Measurements from ENCODE around the gene GCNA.

GCNA gene

GRCh38 chrX:71650333-71650969 lies 72.2 kb downstream of the GCNA start:
- no peak overlapping the region for H3K9ac ChIP-seq (ENCODE audit: low read length)
- no peak overlapping the region for H3K4me3 ChIP-seq (ENCODE audit: low read depth, low read length)
- no peak overlapping the region for H3K18ac ChIP-seq (ENCODE audit: low read length)
- no peak overlapping the region for H4K12ac ChIP-seq (ENCODE audit: low read depth, low read length)
- H3K79me2 ChIP-seq (ENCODE audit: control insufficient read depth, insufficient read depth, low read length, poor library complexity) = no peaks in the 10 kb centered on the region
- H3K23ac ChIP-seq (ENCODE audit: low read length) = no peak overlapping the region
- no peak overlapping the region for H2AK5ac ChIP-seq (ENCODE audit: low read length)
- no peak overlapping the region for H2AFZ ChIP-seq (ENCODE audit: insufficient read depth, low read length, poor library complexity)
- no peak overlapping the region for H2BK120ac ChIP-seq (ENCODE audit: insufficient read depth, low read length, poor library complexity)
- H3K4me2 ChIP-seq (ENCODE audit: low read length) = no peak overlapping the region
- no peak overlapping the region for H2BK12ac ChIP-seq (ENCODE audit: low read length)
- DNase-seq = no peak
- H3K4ac ChIP-seq (ENCODE audit: low read depth, low read length) = no peak overlapping the region
- no peaks in the 10 kb centered on the region for H3K36me3 ChIP-seq (ENCODE audit: control insufficient read depth in 1 of 2, insufficient read depth in 2 of 2, low read length in 2 of 2)
- no peak overlapping the region for H4K91ac ChIP-seq (ENCODE audit: low read depth, low read length)
- H3K79me1 ChIP-seq (ENCODE audit: low read length) = no peaks in the 10 kb centered on the region
- no peak overlapping the region for H3K14ac ChIP-seq (ENCODE audit: low read length)
- H2BK5ac ChIP-seq (ENCODE audit: low read depth, low read length, poor library complexity) = no peak overlapping the region
- WGBS (ENCODE audit: extremely low coverage, insufficient coverage, insufficient read length) = no CpG with 5 or more reads among the region's 4 CpGs
- no peaks in the 10 kb centered on the region for H3K27me3 ChIP-seq (ENCODE audit: insufficient read depth, low read length)
- H4K8ac ChIP-seq (ENCODE audit: low read depth, low read length) = no peak overlapping the region
- no peaks in the 10 kb centered on the region for H3K9me3 ChIP-seq (ENCODE audit: insufficient read depth, low read depth, low read length)
- H3K4me1 ChIP-seq (ENCODE audit: control insufficient read depth in 1 of 2, insufficient read depth in 2 of 2, low read length in 2 of 2) = no peaks in the 10 kb centered on the region
- H3K27ac ChIP-seq (ENCODE audit: low read depth, low read length) = no peak overlapping the region

DNA sequence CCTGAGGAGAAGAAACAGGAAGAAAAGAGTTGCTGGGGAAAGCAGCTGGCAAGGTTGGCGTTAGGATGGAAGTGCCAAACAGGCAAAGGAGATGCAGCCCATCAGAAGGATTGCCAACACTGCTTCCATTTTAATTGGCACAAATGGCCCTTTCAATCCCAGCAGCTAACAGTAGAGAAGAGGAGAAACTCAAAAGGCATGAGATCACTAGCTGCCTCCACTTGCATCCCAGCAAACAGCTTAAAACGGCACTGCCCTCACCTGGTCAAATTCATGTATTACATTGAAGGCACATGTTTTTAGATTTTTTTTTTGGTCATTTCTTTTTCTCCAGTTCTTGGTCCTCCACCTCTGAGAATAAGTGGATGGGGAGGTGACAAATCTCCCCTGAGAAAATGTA lies 74.2 kb downstream of the GCNA start:
- Histone ChIP-seq H3K27ac (ENCODE audit: low read depth, low read length) (no peak overlapping the region), H4K8ac (ENCODE audit: low read depth, low read length) (no peak overlapping the region), H3K79me1 (ENCODE audit: low read length) (no peaks in the 10 kb centered on the region), H2AFZ (ENCODE audit: insufficient read depth, low read length, poor library complexity) (no peak overlapping the region), H3K18ac (ENCODE audit: low read length) (no peak overlapping the region), H3K4me3 (ENCODE audit: low read depth, low read length) (no peak overlapping the region), H2BK120ac (ENCODE audit: insufficient read depth, low read length, poor library complexity) (no peak overlapping the region), H3K79me2 (ENCODE audit: control insufficient read depth, insufficient read depth, low read length, poor library complexity) (no peaks in the 10 kb centered on the region), H3K23ac (ENCODE audit: low read length) (no peak overlapping the region), H3K4ac (ENCODE audit: low read depth, low read length) (no peak overlapping the region), H3K9me3 (ENCODE audit: insufficient read depth, low read depth, low read length) (no peaks in the 10 kb centered on the region), H4K91ac (ENCODE audit: low read depth, low read length) (no peak overlapping the region), H3K4me2 (ENCODE audit: low read length) (no peak overlapping the region), H4K12ac (ENCODE audit: low read depth, low read length) (no peak overlapping the region), H2BK5ac (ENCODE audit: low read depth, low read length, poor library complexity) (no peak overlapping the region), H3K4me1 (ENCODE audit: control insufficient read depth in 1 of 2, insufficient read depth in 2 of 2, low read length in 2 of 2) (no peaks in the 10 kb centered on the region), H2BK12ac (ENCODE audit: low read length) (no peak overlapping the region), H3K14ac (ENCODE audit: low read length) (no peak overlapping the region), H3K27me3 (ENCODE audit: insufficient read depth, low read length) (no peaks in the 10 kb centered on the region), H3K36me3 (ENCODE audit: control insufficient read depth in 1 of 2, insufficient read depth in 2 of 2, low read length in 2 of 2) (no peaks in the 10 kb centered on the region), H3K9ac (ENCODE audit: low read length) (no peak overlapping the region), H2AK5ac (ENCODE audit: low read length) (no peak overlapping the region)
- WGBS (ENCODE audit: extremely low coverage, insufficient coverage, insufficient read length) = no CpG with 5 or more reads among the region's 2 CpGs
- DNase-seq = peak; percentile 11 to 64

GRCh38 chrX:71653344-71653743 lies 75.1 kb downstream of the GCNA start:
- Histone ChIP-seq H3K4me1 (ENCODE audit: control insufficient read depth in 1 of 2, insufficient read depth in 2 of 2, low read length in 2 of 2) (no peaks in the 10 kb centered on the region), H2AFZ (ENCODE audit: insufficient read depth, low read length, poor library complexity) (no peak overlapping the region), H3K18ac (ENCODE audit: low read length) (no peak overlapping the region), H3K4me3 (ENCODE audit: low read depth, low read length) (no peak overlapping the region), H2BK12ac (ENCODE audit: low read length) (no peak overlapping the region), H3K27me3 (ENCODE audit: insufficient read depth, low read length) (no peaks in the 10 kb centered on the region), H4K12ac (ENCODE audit: low read depth, low read length) (no peak overlapping the region), H2AK5ac (ENCODE audit: low read length) (no peak overlapping the region), H3K79me2 (ENCODE audit: control insufficient read depth, insufficient read depth, low read length, poor library complexity) (no peaks in the 10 kb centered on the region), H3K79me1 (ENCODE audit: low read length) (no peaks in the 10 kb centered on the region), H3K23ac (ENCODE audit: low read length) (no peak overlapping the region), H3K9ac (ENCODE audit: low read length) (no peak overlapping the region), H4K8ac (ENCODE audit: low read depth, low read length) (no peak overlapping the region), H3K27ac (ENCODE audit: low read depth, low read length) (no peak overlapping the region), H3K4ac (ENCODE audit: low read depth, low read length) (no peak overlapping the region), H2BK5ac (ENCODE audit: low read depth, low read length, poor library complexity) (no peak overlapping the region), H3K14ac (ENCODE audit: low read length) (no peak overlapping the region), H3K36me3 (ENCODE audit: control insufficient read depth in 1 of 2, insufficient read depth in 2 of 2, low read length in 2 of 2) (no peaks in the 10 kb centered on the region), H3K4me2 (ENCODE audit: low read length) (no peak overlapping the region), H2BK120ac (ENCODE audit: insufficient read depth, low read length, poor library complexity) (no peak overlapping the region), H3K9me3 (ENCODE audit: insufficient read depth, low read depth, low read length) (no peaks in the 10 kb centered on the region), H4K91ac (ENCODE audit: low read depth, low read length) (no peak overlapping the region)
- no peak for DNase-seq
- WGBS (ENCODE audit: extremely low coverage, insufficient coverage, insufficient read length) = no CpG with 5 or more reads among the region's 2 CpGs

- H3K23ac ChIP-seq (ENCODE audit: low read length) = no peak overlapping the region
- no peaks in the 10 kb centered on the region for H3K4me1 ChIP-seq (ENCODE audit: control insufficient read depth in 1 of 2, insufficient read depth in 2 of 2, low read length in 2 of 2)
- no peak for DNase-seq
- no peak overlapping the region for H4K91ac ChIP-seq (ENCODE audit: low read depth, low read length)
- no CpG with 5 or more reads among the region's 4 CpGs for WGBS (ENCODE audit: extremely low coverage, insufficient coverage, insufficient read length)
- H4K12ac ChIP-seq (ENCODE audit: low read depth, low read length) = no peak overlapping the region
- H3K4me3 ChIP-seq (ENCODE audit: low read depth, low read length) = no peak overlapping the region
- no peak overlapping the region for H2AK5ac ChIP-seq (ENCODE audit: low read length)
- H3K4ac ChIP-seq (ENCODE audit: low read depth, low read length) = no peak overlapping the region
- no peak overlapping the region for H3K14ac ChIP-seq (ENCODE audit: low read length)
- H3K36me3 ChIP-seq (ENCODE audit: control insufficient read depth in 1 of 2, insufficient read depth in 2 of 2, low read length in 2 of 2) = no peaks in the 10 kb centered on the region
- H2AFZ ChIP-seq (ENCODE audit: insufficient read depth, low read length, poor library complexity) = no peak overlapping the region
- no peak overlapping the region for H3K27ac ChIP-seq (ENCODE audit: low read depth, low read length)
- no peak overlapping the region for H4K8ac ChIP-seq (ENCODE audit: low read depth, low read length)
- H3K9ac ChIP-seq (ENCODE audit: low read length) = no peak overlapping the region
- H3K18ac ChIP-seq (ENCODE audit: low read length) = no peak overlapping the region
- H3K79me1 ChIP-seq (ENCODE audit: low read length) = no peaks in the 10 kb centered on the region
- H3K4me2 ChIP-seq (ENCODE audit: low read length) = no peak overlapping the region
- H2BK120ac ChIP-seq (ENCODE audit: insufficient read depth, low read length, poor library complexity) = no peak overlapping the region
- no peaks in the 10 kb centered on the region for H3K27me3 ChIP-seq (ENCODE audit: insufficient read depth, low read length)
- H2BK12ac ChIP-seq (ENCODE audit: low read length) = no peak overlapping the region
- no peaks in the 10 kb centered on the region for H3K9me3 ChIP-seq (ENCODE audit: insufficient read depth, low read depth, low read length)
- no peak overlapping the region for H2BK5ac ChIP-seq (ENCODE audit: low read depth, low read length, poor library complexity)
- no peaks in the 10 kb centered on the region for H3K79me2 ChIP-seq (ENCODE audit: control insufficient read depth, insufficient read depth, low read length, poor library complexity)
Observed at GRCh38 chrX:71657267-71657666, 79.0 kb downstream of the GCNA start.

Measured in trophoblast cell (in vitro differentiated cells and primary cell).